ENCODE data around the gene NOTCH2.

DNA sequence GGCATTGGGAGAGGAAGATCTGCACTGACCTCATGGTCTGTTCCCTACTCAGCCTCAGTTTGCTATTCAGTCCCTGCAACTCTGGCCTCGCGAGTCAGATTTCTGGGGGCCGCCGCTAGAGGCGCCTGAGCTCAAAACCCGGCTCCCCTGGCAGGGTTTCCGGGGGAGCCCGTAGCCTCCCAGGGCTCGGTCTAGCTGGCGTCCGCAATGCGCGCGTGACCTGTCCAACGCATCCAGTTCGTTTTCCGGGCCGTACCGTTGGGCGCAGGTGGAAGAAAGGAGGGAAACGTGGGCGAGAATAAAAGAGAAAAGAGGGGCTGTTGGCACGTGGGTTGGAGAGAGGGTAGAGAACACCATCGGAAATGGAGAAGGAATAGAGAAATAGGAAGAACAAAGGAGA is 173.2 kb downstream of the NOTCH2 start, which contains the start of gene ADAM30:
- TF ChIP-seq, protein P1, sequence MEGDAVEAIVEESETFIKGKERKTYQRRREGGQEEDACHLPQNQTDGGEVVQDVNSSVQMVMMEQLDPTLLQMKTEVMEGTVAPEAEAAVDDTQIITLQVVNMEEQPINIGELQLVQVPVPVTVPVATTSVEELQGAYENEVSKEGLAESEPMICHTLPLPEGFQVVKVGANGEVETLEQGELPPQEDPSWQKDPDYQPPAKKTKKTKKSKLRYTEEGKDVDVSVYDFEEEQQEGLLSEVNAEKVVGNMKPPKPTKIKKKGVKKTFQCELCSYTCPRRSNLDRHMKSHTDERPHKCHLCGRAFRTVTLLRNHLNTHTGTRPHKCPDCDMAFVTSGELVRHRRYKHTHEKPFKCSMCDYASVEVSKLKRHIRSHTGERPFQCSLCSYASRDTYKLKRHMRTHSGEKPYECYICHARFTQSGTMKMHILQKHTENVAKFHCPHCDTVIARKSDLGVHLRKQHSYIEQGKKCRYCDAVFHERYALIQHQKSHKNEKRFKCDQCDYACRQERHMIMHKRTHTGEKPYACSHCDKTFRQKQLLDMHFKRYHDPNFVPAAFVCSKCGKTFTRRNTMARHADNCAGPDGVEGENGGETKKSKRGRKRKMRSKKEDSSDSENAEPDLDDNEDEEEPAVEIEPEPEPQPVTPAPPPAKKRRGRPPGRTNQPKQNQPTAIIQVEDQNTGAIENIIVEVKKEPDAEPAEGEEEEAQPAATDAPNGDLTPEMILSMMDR (conservative IDR thresholded peaks at IDR 0.05), result no peak
- no peak for TF ChIP-seq EZH2 (IDR thresholded peaks at IDR 0.05; ENCODE audit: low read depth)

All from PC-9 (cell line).